BJ (cell line): ENCODE measurements around the gene RAB13. TPM values are rescaled to one million over a fixed set of nuclear protein-coding genes. Genes with fewer than 3 reads are reported as not detected.

Experiments used
- CTCF ChIA-PET: fragments of 350-600 bp; formaldehyde crosslinking; extraction: SDS; loops from one replicate; lab custom pipeline; 2021; ENCODE audit warnings: antibody characterized with exemption, inconsistent platforms; lab: Yijun Ruan, JAX
- POLR2A ChIA-PET: fragments of 300-600 bp; sonication (Branson Sonifier 250); formaldehyde crosslinking; extraction: SDS; loops from one replicate; lab custom pipeline; 2021; ENCODE audit warnings: antibody characterized with exemption; lab: Charles Lee
- DNase-seq: peaks from one replicate; pipeline ENCODE4 v3.0.0-alpha.2; 2011; ENCODE audit warnings: low read depth
- H3K27me3 ChIP-seq: 2 replicates; pipeline ENCODE4 v1.6.0; 2011; ENCODE audit warnings: low read length; ENCODE audit not compliant: control insufficient read depth, insufficient read depth
- H3K36me3 ChIP-seq: 2 replicates; pipeline ENCODE4 v1.5.1; 2011; ENCODE audit warnings: low read length; ENCODE audit not compliant: control insufficient read depth, insufficient read depth
- H3K4me3 ChIP-seq: 2 replicates; pipeline ENCODE4 v1.5.1; 2011; ENCODE audit warnings: low read depth, mild to moderate bottlenecking, control low read depth, low read length
- polyA plus RNA-seq: library from polyadenylated mRNA; depleted of rRNA; stranded (reverse); fragments of >200 nt; gene quantifications from 2 replicates; pipeline ENCODE4 v1.2.3, GENCODE V29; 2011
- TF ChIP-seq, protein P1 (sequence below): IDR thresholded peaks from 2 replicates; pipeline ENCODE4 v1.5.1; 2011; ENCODE audit warnings: low read depth, mild to moderate bottlenecking, control low read depth, inconsistent platforms, low read length, moderate library complexity; ENCODE audit not compliant: insufficient read depth

RAB13 gene
- polyA plus RNA-seq, 1 experiment, result 69.5 TPM

DNA sequence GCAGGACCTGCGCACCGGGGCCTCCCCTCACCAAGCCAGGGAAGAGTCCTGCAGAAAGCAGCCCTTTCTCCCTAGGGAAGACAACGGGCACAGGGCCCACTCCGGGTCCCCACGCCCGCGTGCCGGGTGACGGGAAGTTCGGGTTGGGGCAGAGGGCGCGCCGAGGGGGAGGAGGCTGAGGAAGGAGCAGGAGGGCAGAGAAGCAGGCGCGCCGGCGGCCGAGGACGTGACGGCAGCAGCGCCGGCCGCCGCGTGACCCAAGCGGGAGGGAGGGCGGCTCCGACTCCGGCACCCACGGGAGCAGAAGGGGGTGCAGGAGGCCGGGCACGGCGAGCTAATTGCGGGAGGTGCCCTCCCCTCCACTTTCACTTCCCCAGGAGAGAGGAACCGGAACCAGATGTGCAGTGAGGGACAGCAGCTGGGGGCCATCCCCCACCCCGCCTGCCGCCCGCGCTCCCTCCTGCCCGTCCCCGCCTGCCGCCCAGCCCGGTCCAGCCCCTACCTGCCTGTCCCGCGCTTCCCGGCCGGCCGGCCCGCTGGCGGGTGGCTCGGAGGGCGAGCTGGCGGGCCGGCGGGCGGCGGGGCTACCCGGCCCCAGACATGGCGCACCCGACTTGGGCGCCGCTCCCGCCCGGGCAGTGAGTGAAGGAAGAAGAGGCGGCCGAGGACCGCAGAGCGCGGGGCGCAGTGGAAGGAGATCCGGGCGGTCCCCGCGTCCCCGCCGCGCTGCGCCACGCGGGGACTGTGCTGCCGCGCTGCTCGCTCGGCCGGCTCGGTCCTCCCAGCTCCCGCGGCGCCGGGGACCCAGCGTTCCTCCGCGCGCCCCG, 40.1 kb downstream of the RAB13 start:
- no peak for DNase-seq
- TF ChIP-seq, protein P1, sequence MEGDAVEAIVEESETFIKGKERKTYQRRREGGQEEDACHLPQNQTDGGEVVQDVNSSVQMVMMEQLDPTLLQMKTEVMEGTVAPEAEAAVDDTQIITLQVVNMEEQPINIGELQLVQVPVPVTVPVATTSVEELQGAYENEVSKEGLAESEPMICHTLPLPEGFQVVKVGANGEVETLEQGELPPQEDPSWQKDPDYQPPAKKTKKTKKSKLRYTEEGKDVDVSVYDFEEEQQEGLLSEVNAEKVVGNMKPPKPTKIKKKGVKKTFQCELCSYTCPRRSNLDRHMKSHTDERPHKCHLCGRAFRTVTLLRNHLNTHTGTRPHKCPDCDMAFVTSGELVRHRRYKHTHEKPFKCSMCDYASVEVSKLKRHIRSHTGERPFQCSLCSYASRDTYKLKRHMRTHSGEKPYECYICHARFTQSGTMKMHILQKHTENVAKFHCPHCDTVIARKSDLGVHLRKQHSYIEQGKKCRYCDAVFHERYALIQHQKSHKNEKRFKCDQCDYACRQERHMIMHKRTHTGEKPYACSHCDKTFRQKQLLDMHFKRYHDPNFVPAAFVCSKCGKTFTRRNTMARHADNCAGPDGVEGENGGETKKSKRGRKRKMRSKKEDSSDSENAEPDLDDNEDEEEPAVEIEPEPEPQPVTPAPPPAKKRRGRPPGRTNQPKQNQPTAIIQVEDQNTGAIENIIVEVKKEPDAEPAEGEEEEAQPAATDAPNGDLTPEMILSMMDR, result no peak
- ChIA-PET CTCF (interaction anchor here (0.6 to 3.4 kb wide), 28 partner anchors 9 to 594 kb away, joined by 3 to 17 read pairs (median 4); partner anchors contain the start of genes CREB3L4, CRTC2, GATAD2B and RAB13), POLR2A (no interaction called here)
- Histone ChIP-seq H3K4me3 (peak overlapping the region; percentile 56), H3K36me3 (peaks cover 18% of the 10 kb centered on the region), H3K27me3 (no peaks in the 10 kb centered on the region)

DNA sequence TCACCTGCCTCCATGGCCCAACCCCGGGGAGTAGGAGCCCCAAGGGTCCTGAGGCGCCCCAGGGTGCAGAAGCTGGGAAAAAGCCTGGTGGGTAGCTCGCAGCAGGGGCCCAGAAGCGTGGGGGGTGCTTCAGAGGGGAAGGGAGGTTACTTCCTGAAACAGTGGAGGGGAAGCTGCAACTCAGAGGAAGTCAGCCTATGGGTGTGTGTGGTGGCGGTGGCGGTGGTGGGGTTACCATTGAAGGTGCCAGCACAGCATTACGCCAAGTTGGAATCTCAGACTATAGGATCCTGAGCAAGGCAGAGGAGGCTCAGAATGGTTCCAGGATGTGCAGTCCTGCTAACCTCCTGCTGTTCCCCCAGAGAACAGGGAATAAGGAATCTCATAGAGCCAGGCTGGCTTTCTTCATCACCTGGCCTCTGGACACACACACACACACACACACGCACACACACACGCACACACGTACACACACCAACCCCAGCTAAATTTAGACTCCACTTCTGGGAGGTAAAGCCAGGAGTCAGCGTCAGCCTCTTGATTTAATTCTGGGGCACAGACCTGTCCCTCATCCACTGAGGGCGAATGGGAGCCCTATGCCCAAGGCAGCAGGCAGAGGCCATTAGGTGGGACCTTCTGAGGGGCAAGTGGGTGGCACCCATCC, 40.9 kb downstream of the RAB13 start:
- ChIA-PET CTCF (interaction anchor here (0.9 to 3.4 kb wide), 13 partner anchors 11 to 155 kb away, joined by 3 to 17 read pairs (median 7); partner anchors contain the start of genes CREB3L4, CRTC2, RAB13 and SLC39A1), POLR2A (interaction anchor here (0.7 kb wide), 1 partner anchor 258 kb away, joined by 3 read pairs; no protein-coding TSS in a partner anchor)
- H3K4me3 ChIP-seq, result peak overlapping the region; percentile 56
- no peaks in the 10 kb centered on the region for H3K27me3 ChIP-seq
- TF ChIP-seq, protein P1, result no peak
- DNase-seq, result no peak
- H3K36me3 ChIP-seq, result peaks cover 19% of the 10 kb centered on the region

DNA sequence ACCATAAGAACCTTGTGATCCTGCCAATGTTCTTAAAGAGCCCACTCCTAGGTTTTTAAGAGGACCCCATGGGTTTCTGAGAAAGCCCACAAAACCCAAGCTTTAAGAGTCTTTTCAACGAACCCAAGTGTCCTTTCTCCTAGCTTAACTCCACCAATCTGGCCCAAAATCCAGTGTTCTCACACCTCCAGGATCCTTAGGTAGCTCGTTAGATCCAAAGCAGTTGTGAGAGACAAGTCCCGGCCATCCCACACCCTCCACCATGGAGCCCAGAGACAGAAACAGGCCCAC, 41.4 kb downstream of the RAB13 start:
- ChIA-PET POLR2A (interaction anchor here (0.7 kb wide), 1 partner anchor 257 kb away, joined by 3 read pairs; no protein-coding TSS in a partner anchor), CTCF (interaction anchor here (0.6 to 3.4 kb wide), 8 partner anchors 23 to 155 kb away, joined by 3 to 17 read pairs (median 4); partner anchors contain the start of genes CREB3L4 and RAB13)
- TF ChIP-seq, protein P1, result no peak
- Histone ChIP-seq H3K36me3 (peaks cover 19% of the 10 kb centered on the region), H3K27me3 (no peaks in the 10 kb centered on the region), H3K4me3 (no peak overlapping the region)
- DNase-seq, result no peak

DNA sequence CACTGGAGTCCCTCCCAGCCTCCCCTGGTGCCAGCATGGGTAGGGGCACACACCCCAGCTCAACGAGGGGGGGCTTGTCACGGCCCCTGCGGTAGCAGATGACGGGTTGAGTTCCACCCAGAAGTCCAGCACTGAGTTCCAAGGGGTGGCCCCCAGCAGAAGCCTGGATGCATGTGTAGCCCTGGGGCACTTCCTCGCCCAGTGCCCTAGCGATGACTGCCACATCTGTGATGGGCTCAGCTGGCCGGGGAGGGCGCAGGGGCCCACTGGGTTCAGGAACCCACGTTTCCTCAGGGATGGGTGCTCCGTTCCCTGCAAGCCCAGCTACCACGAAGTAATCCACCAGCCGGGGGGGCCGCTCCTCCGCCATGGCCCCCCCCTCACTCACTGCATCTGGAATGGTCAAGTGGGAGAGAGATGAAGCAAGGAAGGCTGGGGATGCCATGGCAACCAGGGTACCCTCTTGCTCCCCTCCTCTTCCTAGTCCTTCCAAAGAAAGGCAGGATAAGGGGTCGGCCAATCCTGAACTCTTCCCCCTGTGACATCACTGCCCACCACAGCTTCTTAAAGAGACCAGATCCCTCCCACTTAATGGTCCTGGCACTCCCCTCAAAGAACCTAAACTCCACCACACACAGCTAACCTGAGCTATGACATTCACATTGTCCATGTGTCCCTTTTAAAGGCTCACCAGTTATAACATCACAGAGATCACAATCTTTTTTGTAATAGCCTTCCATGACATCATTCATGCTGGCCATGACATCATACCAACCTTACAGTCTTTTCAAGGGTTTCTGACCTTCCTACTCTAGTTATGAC, 41.9 kb downstream of the RAB13 start:
- Histone ChIP-seq H3K4me3 (no peak overlapping the region), H3K27me3 (no peaks in the 10 kb centered on the region), H3K36me3 (peaks cover 18% of the 10 kb centered on the region)
- CTCF ChIA-PET, result interaction anchor here (0.6 to 3.4 kb wide), 11 partner anchors 9 to 154 kb away, joined by 3 to 14 read pairs (median 3); partner anchors contain the start of gene CREB3L4
- no peak for DNase-seq
- POLR2A ChIA-PET, result interaction anchor here (0.7 kb wide), 1 partner anchor 257 kb away, joined by 3 read pairs; no protein-coding TSS in a partner anchor
- TF ChIP-seq, protein P1, result no peak
